Mammary epithelial cell (primary cell): Measurements from ENCODE around the gene ZEB2.

Experiments
- CTCF ChIP-seq, 2 donors: IDR thresholded peaks in 1 of 2; conservative IDR thresholded peaks in 1 of 2; 2 replicates each; pipeline ENCODE4 v1.5.1; 2011 to 2012; ENCODE audit warnings: inconsistent platforms in 2 of 2, low read length in 2 of 2, mild to moderate bottlenecking in 2 of 2, control low read depth in 1 of 2, low read depth in 1 of 2; ENCODE audit not compliant: insufficient read depth in 1 of 2; ENCODE audit errors: extremely low read depth in 1 of 2
- EZH2 ChIP-seq: IDR thresholded peaks from 2 replicates; pipeline ENCODE4 v1.6.1; 2012; ENCODE audit warnings: low read length, inconsistent platforms, borderline replicate concordance

DNA sequence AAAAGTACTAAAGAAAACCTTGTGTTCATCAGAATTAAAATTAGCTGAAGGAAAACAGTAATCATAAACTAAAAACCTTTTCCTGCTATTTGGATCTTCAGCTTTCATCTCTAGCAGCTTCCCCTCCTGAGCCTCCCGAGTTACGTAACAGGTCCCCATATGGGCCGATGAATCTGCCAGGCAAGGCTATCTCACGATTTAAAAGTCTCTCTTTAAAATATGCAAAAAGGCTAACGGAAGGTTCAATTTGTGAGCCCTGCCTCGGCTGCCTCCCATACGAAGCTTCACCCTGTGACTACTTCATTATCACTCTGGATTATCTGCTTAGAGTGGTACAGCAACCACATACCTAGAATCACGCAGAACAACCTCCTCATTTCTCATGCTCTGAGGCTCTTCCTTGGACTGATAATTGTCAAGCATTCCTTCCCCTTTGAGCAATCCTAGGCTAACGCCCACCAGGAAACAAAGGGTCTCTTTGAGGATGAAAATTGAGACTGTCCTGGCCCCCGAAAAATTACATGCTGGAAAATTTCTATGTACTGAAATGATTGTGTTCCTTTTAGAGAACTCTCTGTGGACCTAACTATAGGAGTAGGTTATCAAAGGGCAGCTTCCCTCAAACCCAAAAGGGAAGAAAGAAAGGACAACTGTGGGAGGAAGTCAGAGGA is 147.4 kb downstream of the ZEB2 start:
- TF ChIP-seq CTCF (conservative IDR thresholded peaks at IDR 0.05 in 1 of 2, IDR thresholded peaks at IDR 0.05 in 1 of 2; ENCODE audit: extremely low read depth in 1 of 2, insufficient read depth in 1 of 2, low read depth in 1 of 2, low read length in 2 of 2), result no peak
- TF ChIP-seq EZH2, result no peak
